ENCODE results near the gene VPS13D.

Gene VPS13D

DNA sequence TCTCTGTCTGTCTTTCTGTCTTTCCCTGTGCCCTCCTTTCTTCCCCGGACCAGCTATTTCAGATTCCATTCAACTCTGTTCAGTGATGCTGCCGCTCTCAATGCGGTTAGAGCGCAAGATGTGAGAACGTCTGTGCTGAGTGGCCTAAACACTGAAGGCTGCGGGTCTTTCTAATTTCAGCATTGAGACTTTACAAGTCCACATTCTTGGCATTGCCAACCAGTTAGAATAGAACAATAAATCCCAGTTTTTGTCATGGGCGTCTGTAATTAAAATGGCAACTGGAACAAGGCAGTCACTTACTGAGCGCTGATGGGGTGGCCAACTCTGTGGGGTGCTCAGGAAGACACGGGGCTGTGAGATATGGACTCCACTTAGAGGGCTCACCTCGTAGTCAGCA is 275.4 kb downstream of the VPS13D start:
- in situ Hi-C loops (cut with MboI; ENCODE audit: low sequenced_read_pairs, unreplicated experiment), result no loop called here
- no peak for DNase-seq (ENCODE audit: low spot score)
- TF ChIP-seq CTCF (IDR thresholded peaks at IDR 0.05; ENCODE audit: borderline replicate concordance, control extremely low read depth, extremely low read depth, insufficient read depth, missing control alignments), result no peak

GRCh38 chr1:12505639-12506280 is 275.9 kb downstream of the VPS13D start:
- TF ChIP-seq CTCF (IDR thresholded peaks at IDR 0.05; ENCODE audit: borderline replicate concordance, control extremely low read depth, extremely low read depth, insufficient read depth, missing control alignments), result no peak
- in situ Hi-C loops (cut with MboI; ENCODE audit: low sequenced_read_pairs, unreplicated experiment), result no loop called here
- no peak for DNase-seq (ENCODE audit: low spot score)

GRCh38 chr1:12506281-12507280 is 276.8 kb downstream of the VPS13D start:
- no peak for TF ChIP-seq CTCF (IDR thresholded peaks at IDR 0.05; ENCODE audit: borderline replicate concordance, control extremely low read depth, extremely low read depth, insufficient read depth, missing control alignments)
- in situ Hi-C loops (cut with MboI; ENCODE audit: low sequenced_read_pairs, unreplicated experiment), result no loop called here

GRCh38 chr1:12507631-12508030 is 277.8 kb downstream of the VPS13D start:
- in situ Hi-C loops (cut with MboI; ENCODE audit: low sequenced_read_pairs, unreplicated experiment), result no loop called here
- TF ChIP-seq CTCF (IDR thresholded peaks at IDR 0.05; ENCODE audit: borderline replicate concordance, control extremely low read depth, extremely low read depth, insufficient read depth, missing control alignments), result no peak
- DNase-seq (ENCODE audit: low spot score), result no peak

More at GRCh38 chr1:12506281-12507280, 276.8 kb downstream of the VPS13D start:
- no peak for DNase-seq (ENCODE audit: low spot score)

GRCh38 chr1:12508849-12509248 is 279.0 kb downstream of the VPS13D start:
- TF ChIP-seq CTCF (IDR thresholded peaks at IDR 0.05; ENCODE audit: borderline replicate concordance, control extremely low read depth, extremely low read depth, insufficient read depth, missing control alignments), result no peak
- in situ Hi-C loops (cut with MboI; ENCODE audit: low sequenced_read_pairs, unreplicated experiment), result no loop called here
- DNase-seq (ENCODE audit: low spot score), result no peak

- in situ Hi-C loops (cut with MboI; ENCODE audit: low sequenced_read_pairs, unreplicated experiment), result no loop called here
- DNase-seq (ENCODE audit: low spot score), result no peak
- no peak for TF ChIP-seq CTCF (IDR thresholded peaks at IDR 0.05; ENCODE audit: borderline replicate concordance, control extremely low read depth, extremely low read depth, insufficient read depth, missing control alignments)
These were observed 281.3 kb downstream of the VPS13D start for GRCh38 chr1:12511128-12511484.

Measured in GM13976 (cell line).